Measurements from ENCODE around the gene LGI4.

GRCh38 chr19:35112995-35113688, 21.7 kb downstream of the LGI4 start:
- TF ChIP-seq CTCF (IDR thresholded peaks at IDR 0.05; ENCODE audit: low read depth, low read length, poor library complexity, severe bottlenecking) (no peak), EZH2phosphoT487 (IDR thresholded peaks at IDR 0.05; ENCODE audit: borderline replicate concordance, low read length) (no peak)

Measured in DOHH2 (cell line).